Fibroblast of villous mesenchyme (primary cell): ENCODE measurements around the gene STAMBP. TPM values are rescaled to one million over a fixed set of nuclear protein-coding genes. Genes with fewer than 3 reads are reported as not detected.

Experiments
- DNase-seq: peaks from one replicate; pipeline ENCODE4 v3.0.0-alpha.2; 2010; ENCODE audit warnings: low read depth
- H3K4me3 ChIP-seq: 2 replicates; pipeline ENCODE4 v1.5.1; 2011; ENCODE audit warnings: low read depth, mild to moderate bottlenecking, low read length
- CTCF ChIP-seq: IDR thresholded peaks from 2 replicates; pipeline ENCODE4 v1.5.1; 2012; ENCODE audit warnings: low read depth, mild to moderate bottlenecking, low read length; ENCODE audit not compliant: insufficient read depth
- total RNA-seq: library from RNA; depleted of rRNA; stranded (reverse); fragments of >200 nt; gene quantifications from 2 replicates; pipeline ENCODE4 v1.2.3, GENCODE V29; 2012

The STAMBP gene
- total RNA-seq, 1 donor, result 28.5 TPM

DNA sequence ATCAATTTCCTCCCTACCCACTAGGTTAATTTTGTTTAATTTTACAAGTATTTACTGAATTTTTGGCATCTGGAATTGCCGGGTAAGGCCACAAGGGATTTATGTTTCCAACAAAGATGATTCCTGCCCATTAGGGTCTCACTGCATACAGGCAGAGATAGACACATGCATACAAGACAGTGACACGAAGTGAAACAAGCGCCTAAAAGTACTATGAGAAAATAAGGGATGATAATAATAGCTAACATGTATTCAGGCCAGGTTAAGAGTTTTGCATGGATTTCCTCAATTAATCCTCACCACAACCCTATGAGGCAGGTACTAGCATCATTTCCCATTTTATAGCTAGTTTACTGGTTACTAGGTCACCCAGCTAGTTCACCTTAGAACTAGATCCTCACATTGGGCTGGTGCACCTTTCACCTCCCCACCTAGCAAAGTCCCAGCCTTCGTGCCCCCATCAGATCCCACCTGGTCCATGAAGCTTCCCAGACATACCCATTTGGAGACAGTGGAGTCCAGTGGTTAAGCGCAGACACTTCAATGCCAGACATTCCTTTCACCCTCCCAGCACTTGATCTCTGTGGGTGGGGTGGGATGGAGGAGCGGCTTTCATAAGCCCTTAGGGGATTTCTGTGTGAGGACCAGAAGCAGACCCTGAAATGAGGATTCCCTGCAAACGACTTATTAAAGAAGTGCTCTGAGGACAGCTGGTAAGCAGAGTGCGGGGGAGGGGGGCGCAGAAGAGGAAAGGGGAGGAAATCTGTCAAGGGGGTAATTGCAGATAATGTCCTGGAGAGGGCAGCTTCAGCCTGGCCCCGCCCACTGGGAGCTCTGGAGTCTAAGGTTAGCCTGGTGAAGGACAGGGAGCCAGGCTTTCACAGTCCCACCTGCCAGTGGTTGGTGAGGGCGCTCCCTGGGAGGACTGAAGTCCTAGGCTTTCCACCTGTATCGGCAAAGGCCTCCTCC lies 92.1 kb downstream of the STAMBP start:
- peak; percentile 48 for TF ChIP-seq CTCF
- DNase-seq, result peak; percentile 44
- no peak overlapping the region for H3K4me3 ChIP-seq

- no peak for TF ChIP-seq CTCF
- DNase-seq, result no peak
These were observed 92.8 kb downstream of the STAMBP start for GRCh38 chr2:73921581-73921980.

DNA sequence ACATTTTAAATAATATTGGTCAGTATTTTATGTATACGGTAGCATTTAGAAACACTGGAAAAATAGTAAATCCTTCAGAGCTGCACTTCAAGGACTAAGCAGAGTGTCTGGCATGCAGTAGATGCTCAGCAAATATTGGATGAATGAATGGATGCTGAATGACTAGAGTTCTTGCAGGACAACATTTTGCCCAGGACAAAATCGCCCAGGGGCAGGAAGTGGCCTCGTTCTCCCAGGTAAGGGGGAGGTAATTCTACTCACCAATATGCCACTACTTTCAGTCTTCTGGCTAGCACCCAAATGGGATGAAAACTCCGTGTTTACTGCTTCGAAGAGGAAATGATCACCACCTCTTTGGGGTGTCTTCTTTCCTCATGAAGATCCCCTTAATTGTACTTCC lies 93.9 kb downstream of the STAMBP start:
- TF ChIP-seq CTCF, result no peak
- H3K4me3 ChIP-seq, result no peak overlapping the region
- no peak for DNase-seq

More at GRCh38 chr2:73921581-73921980, 92.8 kb downstream of the STAMBP start:
- no peak overlapping the region for H3K4me3 ChIP-seq

Other genes starting within 250 kb of the STAMBP start
- not detected in 2 replicates for gene NAT8, start 186.5 kb upstream of the STAMBP start, total RNA-seq
- gene TPRKB, start 91.6 kb upstream of the STAMBP start, total RNA-seq, result 20.6 and 22.9 TPM in 2 replicates
- gene DUSP11, start 48.9 kb upstream of the STAMBP start, total RNA-seq, result 31.2 and 38.4 TPM in 2 replicates
- not detected in 2 replicates for gene C2orf78, start 44.8 kb upstream of the STAMBP start, total RNA-seq
- gene ACTG2, start 64.0 kb downstream of the STAMBP start, total RNA-seq, result 59.6 and 113 TPM in 2 replicates
- gene DGUOK, start 97.9 kb downstream of the STAMBP start, total RNA-seq, result 73.8 and 81.2 TPM in 2 replicates
- gene TET3, start 155.9 kb downstream of the STAMBP start, total RNA-seq, result 5.6 and 7.7 TPM in 2 replicates